B cell (primary cell): ENCODE data around the gene TAGLN2. TPM values are rescaled to one million over a fixed set of nuclear protein-coding genes. Genes with fewer than 3 reads are reported as not detected.
A peak's percentile ranks its signal among the peaks of the same experiment; 100 is the strongest.

Experiments
- ATAC-seq: fragments of 200-7000 bp; cut with Tn5 transposase; one replicate; pipeline ENCODE4 v1.10.0; 2021; ENCODE audit warnings: low read depth, mild to moderate bottlenecking, moderate number of reproducible peaks, moderate library complexity
- CTCF ChIA-PET: fragments of 350-600 bp; sonication (Branson Sonifier 250); formaldehyde crosslinking; loops from one replicate; lab custom pipeline; 2021; ENCODE audit warnings: antibody characterized with exemption, inconsistent platforms; lab: Charles Lee
- POLR2A ChIA-PET: fragments of 350-600 bp; sonication (Branson Sonifier 250); formaldehyde crosslinking; loops from one replicate; lab custom pipeline; 2021; ENCODE audit warnings: antibody characterized with exemption; lab: Charles Lee
- DNase-seq: peaks from one replicate; pipeline ENCODE4 v3.0.0; 2013
- H2AFZ ChIP-seq: 2 replicates; pipeline ENCODE4 v1.6.1; 2012; ENCODE audit warnings: mild to moderate bottlenecking, low read depth, low read length; ENCODE audit not compliant: insufficient read depth, poor library complexity, severe bottlenecking
- H3K27ac ChIP-seq, 2 donors: 1 replicate in 1 of 2; 2 replicates in 1 of 2; pipeline ENCODE4 v1.5.1; 2012 to 2013; ENCODE audit warnings: low read length in 2 of 2, mild to moderate bottlenecking in 2 of 2, moderate library complexity in 1 of 2
- H3K27me3 ChIP-seq, 4 experiments: fragments of 200-600 bp in 1 of 4; sonication (generic) in 1 of 4; replicated peaks in 1 of 4; 1 replicate in 2 of 4; 2 replicates in 2 of 4; pipeline versions ENCODE4 v1.6.1 to v1.7.0; 2013 to 2016; ENCODE audit warnings: low read length in 3 of 4, mild to moderate bottlenecking in 2 of 4, mixed read lengths in 1 of 4, moderate library complexity in 1 of 4; ENCODE audit not compliant: insufficient read depth in 4 of 4, control insufficient read depth in 3 of 4; ENCODE audit errors: control extremely low read depth in 1 of 4
- H3K36me3 ChIP-seq, 2 experiments: replicated peaks in 1 of 2; 1 replicate in 1 of 2; 2 replicates in 1 of 2; pipeline versions ENCODE4 v1.6.1 to v1.7.1; 2013; ENCODE audit warnings: low read length in 1 of 2; ENCODE audit not compliant: insufficient read depth in 2 of 2, control insufficient read depth in 1 of 2; ENCODE audit errors: control extremely low read depth in 1 of 2, extremely low read depth in 1 of 2
- H3K4me1 ChIP-seq, 2 donors: fragments of 200-600 bp in 1 of 2; sonication (generic) in 1 of 2; 1 replicate in 1 of 2; 2 replicates in 1 of 2; pipeline versions ENCODE4 v1.5.1 to v1.6.1; 2013 to 2017; ENCODE audit warnings: low read length in 2 of 2; ENCODE audit not compliant: control insufficient read depth in 2 of 2, insufficient read depth in 2 of 2
- H3K4me2 ChIP-seq: replicated peaks from 2 replicates; pipeline ENCODE3; 2012; ENCODE audit warnings: mild to moderate bottlenecking, low read depth, low read length; ENCODE audit not compliant: poor library complexity, severe bottlenecking
- H3K4me3 ChIP-seq, 5 experiments: fragments of 200-600 bp in 1 of 5; sonication (generic) in 1 of 5; 1 replicate in 3 of 5; 2 replicates in 2 of 5; pipeline versions ENCODE4 v1.5.1 to v1.7.0; 2011 to 2016; ENCODE audit warnings: low read length in 4 of 5, mild to moderate bottlenecking in 4 of 5, low read depth in 2 of 5, control low read depth in 1 of 5, moderate library complexity in 1 of 5; ENCODE audit not compliant: insufficient read depth in 1 of 5; ENCODE audit errors: control extremely low read depth in 1 of 5, extremely low read depth in 1 of 5
- H3K79me2 ChIP-seq: fragments of 200-600 bp; sonication (generic); one replicate; pipeline ENCODE4 v1.6.0; 2016; ENCODE audit warnings: low read length; ENCODE audit not compliant: control insufficient read depth, insufficient read depth
- H3K9ac ChIP-seq: fragments of 200-600 bp; sonication (generic); 2 replicates; pipeline ENCODE4 v1.6.1; 2017; ENCODE audit warnings: mild to moderate bottlenecking, low read length, moderate library complexity
- H3K9me3 ChIP-seq, 3 donors: one replicate each; pipeline versions ENCODE4 v1.6.1 to v1.7.1; 2013; ENCODE audit warnings: low read length in 2 of 3; ENCODE audit not compliant: control insufficient read depth in 2 of 3, insufficient read depth in 1 of 3; ENCODE audit errors: control extremely low read depth in 1 of 3
- H4K20me1 ChIP-seq: 2 replicates; pipeline ENCODE4 v1.6.0; 2012; ENCODE audit warnings: mild to moderate bottlenecking, low read length; ENCODE audit not compliant: insufficient read depth, control insufficient read depth, poor library complexity, severe bottlenecking
- H3K27ac Mint-ChIP-seq: one replicate; pipeline ENCODE4 v1.8.0; 2021; ENCODE audit warnings: mixed read lengths
- H3K27me3 Mint-ChIP-seq: one replicate; pipeline ENCODE4 v1.8.0; 2021; ENCODE audit warnings: mixed read lengths
- H3K4me1 Mint-ChIP-seq: one replicate; pipeline ENCODE4 v1.8.0; 2021; ENCODE audit warnings: mixed read lengths
- H3K4me3 Mint-ChIP-seq: one replicate; pipeline ENCODE4 v1.8.0; 2021; ENCODE audit warnings: mixed read lengths
- H3K9me3 Mint-ChIP-seq: one replicate; pipeline ENCODE4 v1.8.0; 2022; ENCODE audit warnings: mixed read lengths; ENCODE audit not compliant: insufficient read depth
- CTCF ChIP-seq: fragments of 200-600 bp; IDR thresholded peaks from one replicate; pipeline ENCODE4 v1.8.0; 2022; ENCODE audit warnings: antibody characterized with exemption, mild to moderate bottlenecking
- EZH2 ChIP-seq: IDR thresholded peaks from 2 replicates; pipeline ENCODE4 v1.6.1; 2012; ENCODE audit warnings: borderline replicate concordance, low read depth, mild to moderate bottlenecking, moderate library complexity, low read length; ENCODE audit not compliant: insufficient read depth, poor library complexity, severe bottlenecking
- WGBS: methylation state at CpG from one replicate; pipeline ENCODE4 v1.1.5; 2013; ENCODE audit warnings: missing lambda C conversion rate; ENCODE audit not compliant: insufficient coverage; 5-methylcytosine and 5-hydroxymethylcytosine counted together
- intact Hi-C: fragments of 100-400 bp; cut with micrococcal nuclease; formaldehyde crosslinking; loops from one replicate; pipeline ENCODE4 v1.10.0; 2022
- polyA plus RNA-seq: library from polyadenylated mRNA; depleted of rRNA; stranded (reverse); fragments of >200 nt; gene quantifications from 2 replicates; pipeline ENCODE4 v1.2.3, GENCODE V29; 2012
- total RNA-seq, 2 donors: library from RNA; stranded (reverse); fragments of 120-200 nt in 1 of 2; gene quantifications; 1 replicate in 1 of 2; 2 replicates in 1 of 2; pipeline versions ENCODE4 v1.2.3 to v1.2.4, GENCODE V29; 2013 to 2022

TAGLN2 gene
- total and polyA plus RNA-seq, 2 donors (not counting 1 experiment from before 2014, with no cell fraction given) = 342 to 721 TPM

- Histone ChIP-seq H3K4me2 (no peak overlapping the region), H2AFZ (no peak overlapping the region), H3K27me3 (peaks cover 0 to 5% (median 1%) of the 10 kb centered on the region in 4 experiments), H3K27ac (no peak overlapping the region), H3K9ac (no peak overlapping the region), H3K36me3 (no peaks in the 10 kb centered on the region), H4K20me1 (no peaks in the 10 kb centered on the region), H3K79me2 (no peaks in the 10 kb centered on the region), H3K9me3 (peaks cover 0 to 4% (median 0%) of the 10 kb centered on the region in 3 donors), H3K4me1 (peaks cover 37 to 43% of the 10 kb centered on the region in 2 donors), H3K4me3 (no peak overlapping the region)
- WGBS = 87% methylated on average over 5 of the region's 6 CpGs
- Mint-ChIP-seq H3K9me3 (no peaks in the 10 kb centered on the region), H3K27ac (peak overlapping the region; percentile 38), H3K27me3 (peaks cover 13% of the 10 kb centered on the region), H3K4me1 (peaks cover 47% of the 10 kb centered on the region), H3K4me3 (no peak overlapping the region)
- TF ChIP-seq EZH2 (no peak), CTCF (no peak)
- DNase-seq = no peak
- no peak for ATAC-seq
- intact Hi-C loops = loop anchor here (5.0 kb wide), 3 partner anchors 87 to 313 kb away; no protein-coding TSS in a partner anchor
- ChIA-PET CTCF (interaction anchor here (1.3 to 10.7 kb wide), 8 partner anchors 16 to 146 kb away, joined by 3 to 177 read pairs (median 8); partner anchors contain the start of genes SLAMF9 and TAGLN2), POLR2A (interaction anchor here (0.5 to 1.8 kb wide), 4 partner anchors 15 to 1760 kb away, joined by 3 to 5 read pairs (median 4); partner anchors contain the start of gene KCNJ10)
These were observed 13.8 kb upstream of the TAGLN2 start for GRCh38 chr1:159938905-159939677.
